NOMO-1 (cell line): ENCODE data around the gene RPA3.
A peak's percentile ranks its signal among the peaks of the same experiment; 100 is the strongest.

ENCODE experiments used
- DNase-seq, 2 experiments: peaks; one replicate each; lab custom pipeline; 2025; ENCODE audit not compliant: unreplicated experiment in 2 of 2; lab: John Stamatoyannopoulos, UW

The RPA3 gene

GRCh38 chr7:7736671-7737070 is 18.3 kb upstream of the RPA3 start:
- no peak for DNase-seq

GRCh38 chr7:7732621-7733281 is 14.3 kb upstream of the RPA3 start:
- no peak for DNase-seq

GRCh38 chr7:7731732-7732131 is 13.3 kb upstream of the RPA3 start:
- DNase-seq = no peak

- no peak for DNase-seq
These were observed 2.6 kb upstream of the RPA3 start for GRCh38 chr7:7720750-7721621.

GRCh38 chr7:7720193-7720592 is 1.8 kb upstream of the RPA3 start:
- no peak for DNase-seq

GRCh38 chr7:7719236-7719635 is 829 bp upstream of the RPA3 start:
- peak; percentile 15 to 64 for DNase-seq

- no peak for DNase-seq
These were observed 4.7 kb downstream of the RPA3 start for GRCh38 chr7:7713730-7714129.

GRCh38 chr7:7710469-7710868 is 7.9 kb downstream of the RPA3 start:
- no peak for DNase-seq

- no peak for DNase-seq
These were observed 9.1 kb downstream of the RPA3 start for GRCh38 chr7:7709291-7709690.

GRCh38 chr7:7707806-7708205 is 10.6 kb downstream of the RPA3 start:
- DNase-seq = no peak

- DNase-seq = no peak
These were observed 11.2 kb downstream of the RPA3 start for GRCh38 chr7:7707246-7707645.

GRCh38 chr7:7706556-7707172 is 11.7 kb downstream of the RPA3 start:
- no peak for DNase-seq

GRCh38 chr7:7706101-7706511 is 12.3 kb downstream of the RPA3 start:
- DNase-seq = no peak

- DNase-seq = no peak
These were observed 13.1 kb downstream of the RPA3 start for GRCh38 chr7:7705318-7705717.

- DNase-seq = no peak
These were observed 13.5 kb downstream of the RPA3 start for GRCh38 chr7:7704867-7705266.

GRCh38 chr7:7703427-7703826 is 15.0 kb downstream of the RPA3 start:
- no peak for DNase-seq

- DNase-seq = no peak
These were observed 15.6 kb downstream of the RPA3 start for GRCh38 chr7:7702826-7703225.

- DNase-seq = no peak
These were observed 16.9 kb downstream of the RPA3 start for GRCh38 chr7:7701527-7701926.

GRCh38 chr7:7699970-7700369 is 18.4 kb downstream of the RPA3 start:
- no peak for DNase-seq

GRCh38 chr7:7699380-7699779 is 19.0 kb downstream of the RPA3 start:
- DNase-seq = no peak

GRCh38 chr7:7698930-7699329 is 19.5 kb downstream of the RPA3 start:
- DNase-seq = no peak
